HEK293 (cell line): ENCODE measurements around the gene TOPORS.

Experiments
- CTCF ChIA-PET: fragments of 350-600 bp; formaldehyde crosslinking; extraction: SDS; loops from one replicate; lab custom pipeline; 2021; ENCODE audit warnings: antibody characterized with exemption; lab: Yijun Ruan, JAX
- POLR2A ChIA-PET: fragments of 300-600 bp; formaldehyde crosslinking; extraction: SDS; loops from one replicate; lab custom pipeline; 2020; ENCODE audit warnings: antibody characterized with exemption, inconsistent platforms; lab: Yijun Ruan, JAX
- H3K27ac ChIP-seq: fragments of 200-500 bp; sonication (Bioruptor generic); 2 replicates; pipeline ENCODE4 v1.5.1; 2014; ENCODE audit warnings: low read depth, low read length, control low read depth, inconsistent platforms; ENCODE audit errors: extremely low read depth
- H3K36me3 ChIP-seq, 2 experiments: fragments of 200-500 bp in 1 of 2; sonication (Bioruptor generic) in 1 of 2; 1 replicate in 1 of 2; 2 replicates in 1 of 2; pipeline ENCODE4 v1.5.1; 2014 to 2017; ENCODE audit warnings: inconsistent platforms in 2 of 2, low read length in 2 of 2; ENCODE audit not compliant: control insufficient read depth in 2 of 2, insufficient read depth in 1 of 2
- H3K4me1 ChIP-seq: fragments of 200-500 bp; sonication (Bioruptor generic); 2 replicates; pipeline ENCODE4 v1.5.1; 2014; ENCODE audit warnings: mild to moderate bottlenecking, low read length, inconsistent platforms; ENCODE audit not compliant: control insufficient read depth, insufficient read depth
- H3K4me3 ChIP-seq: 2 replicates; pipeline ENCODE4 v1.5.1; 2011; ENCODE audit warnings: low read depth, mild to moderate bottlenecking, control low read depth, low read length, moderate library complexity
- H3K9me3 ChIP-seq: fragments of 200-500 bp; sonication (Bioruptor generic); 2 replicates; pipeline ENCODE4 v1.5.1; 2014; ENCODE audit warnings: low read depth, low read length, inconsistent platforms; ENCODE audit not compliant: control insufficient read depth, insufficient read depth
- GFI1B ChIP-seq: fragments of 450-650 bp; formaldehyde crosslinking; IDR thresholded peaks from 2 replicates; pipeline ENCODE4 v1.5.1; 2016; ENCODE audit warnings: missing biosample characterization, missing genetic modification characterization
- IKZF3 ChIP-seq: fragments of 450-650 bp; IDR thresholded peaks from 2 replicates; pipeline ENCODE4 v1.5.0; 2018; ENCODE audit warnings: missing biosample characterization, mild to moderate bottlenecking, missing genetic modification characterization, moderate library complexity
- MYNN ChIP-seq: fragments of 450-650 bp; formaldehyde crosslinking; IDR thresholded peaks from 2 replicates; pipeline ENCODE4 v1.5.1; 2016; ENCODE audit warnings: missing biosample characterization, missing genetic modification characterization, borderline replicate concordance
- OVOL3 ChIP-seq: fragments of 450-650 bp; formaldehyde crosslinking; IDR thresholded peaks from 2 replicates; pipeline ENCODE4 v1.5.1; 2016; ENCODE audit warnings: missing biosample characterization, missing genetic modification characterization
- ZNF114 ChIP-seq: fragments of 450-650 bp; formaldehyde crosslinking; IDR thresholded peaks from 2 replicates; pipeline ENCODE4 v1.5.0; 2017; ENCODE audit warnings: missing biosample characterization, missing genetic modification characterization
- ZNF140 ChIP-seq: fragments of 450-650 bp; formaldehyde crosslinking; IDR thresholded peaks from 2 replicates; pipeline ENCODE4 v1.5.1; 2016; ENCODE audit warnings: missing biosample characterization, missing genetic modification characterization
- ZNF16 ChIP-seq: fragments of 450-650 bp; formaldehyde crosslinking; IDR thresholded peaks from 2 replicates; pipeline ENCODE4 v1.5.1; 2016; ENCODE audit warnings: low read depth, missing biosample characterization, missing genetic modification characterization
- ZNF184 ChIP-seq: fragments of 450-650 bp; IDR thresholded peaks from 2 replicates; pipeline ENCODE4 v1.5.1; 2018; ENCODE audit warnings: missing biosample characterization, mild to moderate bottlenecking, missing genetic modification characterization
- ZNF239 ChIP-seq: fragments of 450-650 bp; formaldehyde crosslinking; IDR thresholded peaks from 2 replicates; pipeline ENCODE4 v1.5.1; 2016; ENCODE audit warnings: missing biosample characterization, missing genetic modification characterization
- ZNF302 ChIP-seq: fragments of 450-650 bp; formaldehyde crosslinking; IDR thresholded peaks from 2 replicates; pipeline ENCODE4 v1.5.1; 2016; ENCODE audit warnings: missing biosample characterization, missing genetic modification characterization, low read depth
- ZNF433 ChIP-seq: fragments of 450-650 bp; formaldehyde crosslinking; IDR thresholded peaks from 2 replicates; pipeline ENCODE4 v1.5.1; 2016; ENCODE audit warnings: missing biosample characterization, missing genetic modification characterization, low read depth
- ZNF585B ChIP-seq: fragments of 450-650 bp; formaldehyde crosslinking; IDR thresholded peaks from 2 replicates; pipeline ENCODE4 v1.5.1; 2016; ENCODE audit warnings: missing biosample characterization, missing genetic modification characterization
- ZNF660 ChIP-seq: fragments of 450-650 bp; IDR thresholded peaks from 2 replicates; pipeline ENCODE4 v1.5.1; 2018; ENCODE audit warnings: missing biosample characterization, mild to moderate bottlenecking, missing genetic modification characterization
- ZNF707 ChIP-seq: fragments of 450-650 bp; formaldehyde crosslinking; IDR thresholded peaks from 2 replicates; pipeline ENCODE4 v1.5.1; 2016; ENCODE audit warnings: missing biosample characterization, missing genetic modification characterization
- ZNF785 ChIP-seq: fragments of 450-650 bp; formaldehyde crosslinking; IDR thresholded peaks from 2 replicates; pipeline ENCODE4 v1.5.1; 2016; ENCODE audit warnings: missing biosample characterization, missing genetic modification characterization
- TF ChIP-seq, protein P1 (sequence below): fragments of 450-650 bp; formaldehyde crosslinking; IDR thresholded peaks from 2 replicates; pipeline ENCODE4 v1.5.1; 2016; ENCODE audit warnings: missing biosample characterization, missing genetic modification characterization, low read depth
- TF ChIP-seq, protein P2 (sequence below): fragments of 450-650 bp; formaldehyde crosslinking; IDR thresholded peaks from 2 replicates; pipeline ENCODE4 v1.5.1; 2017; ENCODE audit warnings: missing biosample characterization, missing genetic modification characterization
- TF ChIP-seq, protein P3 (sequence below): fragments of 450-650 bp; formaldehyde crosslinking; conservative IDR thresholded peaks from 2 replicates; pipeline ENCODE4 v1.5.1; 2016; ENCODE audit warnings: low read depth, missing biosample characterization, missing genetic modification characterization
- TF ChIP-seq, protein P4 (sequence below): fragments of 450-650 bp; formaldehyde crosslinking; IDR thresholded peaks from 2 replicates; pipeline ENCODE4 v1.5.1; 2016; ENCODE audit warnings: missing biosample characterization, missing genetic modification characterization
- TF ChIP-seq, protein P5 (sequence below): fragments of 450-650 bp; formaldehyde crosslinking; IDR thresholded peaks from 2 replicates; pipeline ENCODE4 v1.5.1; 2016; ENCODE audit warnings: missing biosample characterization, missing genetic modification characterization

The TOPORS gene

DNA sequence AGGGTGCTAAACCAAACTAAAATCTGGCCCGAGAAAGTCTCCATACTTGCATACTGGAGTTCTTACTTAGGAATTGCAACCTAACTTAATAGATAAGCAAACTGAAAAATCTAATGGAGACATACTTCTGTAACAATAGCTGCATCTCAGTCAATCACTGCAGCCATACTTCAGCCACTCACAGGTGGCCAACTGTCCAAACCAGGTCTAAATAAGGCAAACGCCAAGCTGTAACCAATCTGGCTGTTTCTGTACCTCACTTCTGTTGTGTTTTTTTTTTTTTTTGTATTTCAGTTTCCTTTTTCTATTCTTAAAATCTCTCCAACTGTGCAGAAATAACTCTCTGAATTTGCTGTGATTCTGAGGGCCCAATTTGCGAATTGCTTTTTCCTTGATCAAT is 24.9 kb upstream of the TOPORS start:
- CTCF ChIA-PET, result interaction anchor here (0.6 to 17.2 kb wide), 4 partner anchors 192 to 496 kb away, joined by 3 to 583 read pairs (median 52); partner anchors contain the start of gene ACO1
- no peak overlapping the region for H3K27ac ChIP-seq
- TF ChIP-seq, protein P1, sequence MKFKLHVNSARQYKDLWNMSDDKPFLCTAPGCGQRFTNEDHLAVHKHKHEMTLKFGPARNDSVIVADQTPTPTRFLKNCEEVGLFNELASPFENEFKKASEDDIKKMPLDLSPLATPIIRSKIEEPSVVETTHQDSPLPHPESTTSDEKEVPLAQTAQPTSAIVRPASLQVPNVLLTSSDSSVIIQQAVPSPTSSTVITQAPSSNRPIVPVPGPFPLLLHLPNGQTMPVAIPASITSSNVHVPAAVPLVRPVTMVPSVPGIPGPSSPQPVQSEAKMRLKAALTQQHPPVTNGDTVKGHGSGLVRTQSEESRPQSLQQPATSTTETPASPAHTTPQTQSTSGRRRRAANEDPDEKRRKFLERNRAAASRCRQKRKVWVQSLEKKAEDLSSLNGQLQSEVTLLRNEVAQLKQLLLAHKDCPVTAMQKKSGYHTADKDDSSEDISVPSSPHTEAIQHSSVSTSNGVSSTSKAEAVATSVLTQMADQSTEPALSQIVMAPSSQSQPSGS (tag by site-specific recombination), result no peak
- TF ChIP-seq ZNF184 (tag by site-specific recombination), result no peak
- no peak for TF ChIP-seq IKZF3 (tag by site-specific recombination)
- no peak for TF ChIP-seq ZNF140
- no peak for TF ChIP-seq ZNF239 (tag by site-specific recombination)
- no peak for TF ChIP-seq OVOL3 (tag by site-specific recombination)
- TF ChIP-seq, protein P2, sequence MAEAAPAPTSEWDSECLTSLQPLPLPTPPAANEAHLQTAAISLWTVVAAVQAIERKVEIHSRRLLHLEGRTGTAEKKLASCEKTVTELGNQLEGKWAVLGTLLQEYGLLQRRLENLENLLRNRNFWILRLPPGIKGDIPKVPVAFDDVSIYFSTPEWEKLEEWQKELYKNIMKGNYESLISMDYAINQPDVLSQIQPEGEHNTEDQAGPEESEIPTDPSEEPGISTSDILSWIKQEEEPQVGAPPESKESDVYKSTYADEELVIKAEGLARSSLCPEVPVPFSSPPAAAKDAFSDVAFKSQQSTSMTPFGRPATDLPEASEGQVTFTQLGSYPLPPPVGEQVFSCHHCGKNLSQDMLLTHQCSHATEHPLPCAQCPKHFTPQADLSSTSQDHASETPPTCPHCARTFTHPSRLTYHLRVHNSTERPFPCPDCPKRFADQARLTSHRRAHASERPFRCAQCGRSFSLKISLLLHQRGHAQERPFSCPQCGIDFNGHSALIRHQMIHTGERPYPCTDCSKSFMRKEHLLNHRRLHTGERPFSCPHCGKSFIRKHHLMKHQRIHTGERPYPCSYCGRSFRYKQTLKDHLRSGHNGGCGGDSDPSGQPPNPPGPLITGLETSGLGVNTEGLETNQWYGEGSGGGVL, result no peak
- no peak for TF ChIP-seq ZNF114 (tag by site-specific recombination)
- no peak for TF ChIP-seq MYNN (tag by site-specific recombination)
- TF ChIP-seq, protein P3, sequence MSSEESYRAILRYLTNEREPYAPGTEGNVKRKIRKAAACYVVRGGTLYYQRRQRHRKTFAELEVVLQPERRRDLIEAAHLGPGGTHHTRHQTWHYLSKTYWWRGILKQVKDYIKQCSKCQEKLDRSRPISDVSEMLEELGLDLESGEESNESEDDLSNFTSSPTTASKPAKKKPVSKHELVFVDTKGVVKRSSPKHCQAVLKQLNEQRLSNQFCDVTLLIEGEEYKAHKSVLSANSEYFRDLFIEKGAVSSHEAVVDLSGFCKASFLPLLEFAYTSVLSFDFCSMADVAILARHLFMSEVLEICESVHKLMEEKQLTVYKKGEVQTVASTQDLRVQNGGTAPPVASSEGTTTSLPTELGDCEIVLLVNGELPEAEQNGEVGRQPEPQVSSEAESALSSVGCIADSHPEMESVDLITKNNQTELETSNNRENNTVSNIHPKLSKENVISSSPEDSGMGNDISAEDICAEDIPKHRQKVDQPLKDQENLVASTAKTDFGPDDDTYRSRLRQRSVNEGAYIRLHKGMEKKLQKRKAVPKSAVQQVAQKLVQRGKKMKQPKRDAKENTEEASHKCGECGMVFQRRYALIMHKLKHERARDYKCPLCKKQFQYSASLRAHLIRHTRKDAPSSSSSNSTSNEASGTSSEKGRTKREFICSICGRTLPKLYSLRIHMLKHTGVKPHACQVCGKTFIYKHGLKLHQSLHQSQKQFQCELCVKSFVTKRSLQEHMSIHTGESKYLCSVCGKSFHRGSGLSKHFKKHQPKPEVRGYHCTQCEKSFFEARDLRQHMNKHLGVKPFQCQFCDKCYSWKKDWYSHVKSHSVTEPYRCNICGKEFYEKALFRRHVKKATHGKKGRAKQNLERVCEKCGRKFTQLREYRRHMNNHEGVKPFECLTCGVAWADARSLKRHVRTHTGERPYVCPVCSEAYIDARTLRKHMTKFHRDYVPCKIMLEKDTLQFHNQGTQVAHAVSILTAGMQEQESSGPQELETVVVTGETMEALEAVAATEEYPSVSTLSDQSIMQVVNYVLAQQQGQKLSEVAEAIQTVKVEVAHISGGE (tag by site-specific recombination), result no peak
- TF ChIP-seq ZNF16 (tag by site-specific recombination), result no peak
- no peak for TF ChIP-seq ZNF302 (tag by site-specific recombination)
- TF ChIP-seq, protein P4, sequence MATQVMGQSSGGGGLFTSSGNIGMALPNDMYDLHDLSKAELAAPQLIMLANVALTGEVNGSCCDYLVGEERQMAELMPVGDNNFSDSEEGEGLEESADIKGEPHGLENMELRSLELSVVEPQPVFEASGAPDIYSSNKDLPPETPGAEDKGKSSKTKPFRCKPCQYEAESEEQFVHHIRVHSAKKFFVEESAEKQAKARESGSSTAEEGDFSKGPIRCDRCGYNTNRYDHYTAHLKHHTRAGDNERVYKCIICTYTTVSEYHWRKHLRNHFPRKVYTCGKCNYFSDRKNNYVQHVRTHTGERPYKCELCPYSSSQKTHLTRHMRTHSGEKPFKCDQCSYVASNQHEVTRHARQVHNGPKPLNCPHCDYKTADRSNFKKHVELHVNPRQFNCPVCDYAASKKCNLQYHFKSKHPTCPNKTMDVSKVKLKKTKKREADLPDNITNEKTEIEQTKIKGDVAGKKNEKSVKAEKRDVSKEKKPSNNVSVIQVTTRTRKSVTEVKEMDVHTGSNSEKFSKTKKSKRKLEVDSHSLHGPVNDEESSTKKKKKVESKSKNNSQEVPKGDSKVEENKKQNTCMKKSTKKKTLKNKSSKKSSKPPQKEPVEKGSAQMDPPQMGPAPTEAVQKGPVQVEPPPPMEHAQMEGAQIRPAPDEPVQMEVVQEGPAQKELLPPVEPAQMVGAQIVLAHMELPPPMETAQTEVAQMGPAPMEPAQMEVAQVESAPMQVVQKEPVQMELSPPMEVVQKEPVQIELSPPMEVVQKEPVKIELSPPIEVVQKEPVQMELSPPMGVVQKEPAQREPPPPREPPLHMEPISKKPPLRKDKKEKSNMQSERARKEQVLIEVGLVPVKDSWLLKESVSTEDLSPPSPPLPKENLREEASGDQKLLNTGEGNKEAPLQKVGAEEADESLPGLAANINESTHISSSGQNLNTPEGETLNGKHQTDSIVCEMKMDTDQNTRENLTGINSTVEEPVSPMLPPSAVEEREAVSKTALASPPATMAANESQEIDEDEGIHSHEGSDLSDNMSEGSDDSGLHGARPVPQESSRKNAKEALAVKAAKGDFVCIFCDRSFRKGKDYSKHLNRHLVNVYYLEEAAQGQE (tag by site-specific recombination), result no peak
- no peak for TF ChIP-seq ZNF785 (tag by site-specific recombination)
- TF ChIP-seq ZNF433 (tag by site-specific recombination), result no peak
- TF ChIP-seq GFI1B (tag by site-specific recombination), result no peak
- TF ChIP-seq, protein P5, sequence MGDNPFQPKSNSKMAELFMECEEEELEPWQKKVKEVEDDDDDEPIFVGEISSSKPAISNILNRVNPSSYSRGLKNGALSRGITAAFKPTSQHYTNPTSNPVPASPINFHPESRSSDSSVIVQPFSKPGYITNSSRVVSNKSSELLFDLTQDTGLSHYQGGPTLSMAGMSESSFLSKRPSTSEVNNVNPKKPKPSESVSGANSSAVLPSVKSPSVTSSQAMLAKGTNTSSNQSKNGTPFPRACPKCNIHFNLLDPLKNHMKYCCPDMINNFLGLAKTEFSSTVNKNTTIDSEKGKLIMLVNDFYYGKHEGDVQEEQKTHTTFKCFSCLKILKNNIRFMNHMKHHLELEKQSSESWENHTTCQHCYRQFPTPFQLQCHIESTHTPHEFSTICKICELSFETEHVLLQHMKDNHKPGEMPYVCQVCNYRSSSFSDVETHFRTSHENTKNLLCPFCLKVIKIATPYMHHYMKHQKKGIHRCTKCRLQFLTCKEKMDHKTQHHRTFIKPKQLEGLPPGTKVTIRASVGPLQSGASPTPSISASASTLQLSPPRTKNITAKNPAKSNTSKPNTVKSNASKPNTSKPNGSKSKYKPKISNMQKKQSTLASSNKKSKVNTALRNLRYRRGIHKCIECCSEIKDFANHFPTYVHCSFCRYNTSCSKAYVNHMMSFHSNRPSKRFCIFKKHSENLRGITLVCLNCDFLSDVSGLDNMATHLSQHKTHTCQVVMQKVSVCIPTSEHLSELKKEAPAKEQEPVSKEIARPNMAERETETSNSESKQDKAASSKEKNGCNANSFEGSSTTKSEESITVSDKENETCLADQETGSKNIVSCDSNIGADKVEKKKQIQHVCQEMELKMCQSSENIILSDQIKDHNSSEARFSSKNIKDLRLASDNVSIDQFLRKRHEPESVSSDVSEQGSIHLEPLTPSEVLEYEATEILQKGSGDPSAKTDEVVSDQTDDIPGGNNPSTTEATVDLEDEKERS (tag by site-specific recombination), result no peak
- no peak for TF ChIP-seq ZNF585B
- no peak for TF ChIP-seq ZNF660 (tag by site-specific recombination)
- no peak for TF ChIP-seq ZNF707 (tag by site-specific recombination)
- TF ChIP-seq, all 188 proteins: peak for 0
- Histone ChIP-seq H3K4me1 (no peaks in the 10 kb centered on the region; the same call in 1 of the 2 replicates), H3K36me3 (no peaks in the 10 kb centered on the region), H3K9me3 (no peaks in the 10 kb centered on the region), H3K4me3 (no peak overlapping the region)
- POLR2A ChIA-PET, result no interaction called here
